GM18499 (cell line): ENCODE data around the gene PUS3.

Source experiments
- ATAC-seq: cut with Tn5 transposase; IDR thresholded peaks from one replicate; pipeline ENCODE4 v1.9.1; 2021; ENCODE audit warnings: moderate number of reproducible peaks; ENCODE audit not compliant: insufficient read depth, unreplicated experiment

Gene PUS3

DNA sequence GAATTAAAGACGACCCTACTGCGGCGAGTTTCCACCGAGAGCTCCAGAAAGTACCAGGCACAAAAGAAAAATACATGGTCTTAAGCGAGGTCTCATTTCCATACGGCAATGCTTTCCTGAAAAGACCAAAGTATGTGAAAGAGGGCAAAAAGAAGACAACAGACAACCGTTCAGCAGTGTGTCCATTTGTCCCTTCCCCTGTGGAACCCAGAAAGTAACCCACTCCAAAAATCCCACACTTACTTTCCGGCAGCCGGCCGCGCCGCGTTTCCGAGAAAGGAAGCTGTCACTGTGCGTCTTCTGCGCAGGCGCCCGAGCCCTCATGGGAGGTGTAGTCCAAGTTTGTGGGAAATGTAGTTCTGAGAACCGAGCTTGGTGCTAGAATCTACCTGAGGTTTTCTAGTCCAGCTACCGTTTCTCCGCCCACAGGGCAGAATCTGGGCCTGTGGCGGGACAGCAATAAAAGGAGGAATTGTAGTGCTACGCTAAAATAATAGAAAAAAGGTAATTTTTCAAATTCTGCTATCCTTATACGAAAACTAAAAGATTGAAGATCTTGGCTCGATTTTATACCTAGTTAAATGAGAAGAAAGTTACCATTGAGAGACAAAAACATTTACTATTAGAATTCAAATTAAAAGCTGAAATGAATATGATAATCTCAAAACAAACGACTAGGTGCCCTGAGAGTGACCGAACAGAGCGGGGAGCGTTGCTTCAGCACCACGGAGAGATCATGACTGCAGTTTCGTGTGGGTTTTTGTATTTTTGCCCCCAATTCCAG is at the start of gene PUS3:
TSS of gene PUS3 (minus strand) at position 280 of the 784 bp plus-strand sequence. CDS start 6,922 bp downstream, outside the sequence.
- peak; percentile 79 for ATAC-seq

DNA sequence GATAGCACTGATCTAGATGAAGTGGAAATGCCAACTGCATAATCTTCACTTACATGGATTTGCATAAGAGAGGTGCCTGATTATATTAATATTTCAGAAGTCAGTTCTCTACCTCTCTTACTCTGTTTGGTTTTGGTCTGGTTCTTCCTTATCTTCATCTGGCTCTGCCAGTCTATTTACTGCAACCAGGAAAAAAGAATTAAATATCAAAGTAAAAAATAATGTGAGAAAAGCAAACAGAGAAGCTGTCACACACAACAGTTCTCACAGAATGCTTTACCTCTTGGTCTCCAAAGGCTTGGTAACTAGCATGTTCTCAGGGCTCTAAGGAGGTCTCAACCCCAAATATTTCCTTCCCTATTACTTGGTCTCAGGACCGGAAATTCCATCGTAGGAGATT is 49.6 kb upstream of the PUS3 start:
- ATAC-seq, result no peak

DNA sequence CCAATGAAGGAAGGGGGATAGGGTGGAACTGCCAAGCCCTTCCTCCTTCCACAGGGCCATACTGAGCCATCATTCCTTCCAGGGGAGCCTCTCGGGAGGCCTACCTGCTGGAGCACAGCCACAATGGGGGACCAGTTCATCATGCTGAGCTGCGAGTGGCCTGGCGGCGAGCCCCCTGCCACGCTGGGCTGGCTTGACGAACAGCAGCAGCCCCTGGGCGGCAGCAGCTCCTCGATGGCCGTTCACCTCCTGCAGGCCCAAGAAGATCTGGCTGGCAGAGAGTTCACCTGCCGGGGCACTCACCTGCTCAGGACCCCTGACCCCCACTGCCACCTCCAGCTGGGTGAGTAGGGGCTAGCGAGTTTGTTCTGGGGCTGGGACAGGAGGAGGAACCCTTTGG is 48.7 kb upstream of the PUS3 start:
- ATAC-seq, result no peak

DNA sequence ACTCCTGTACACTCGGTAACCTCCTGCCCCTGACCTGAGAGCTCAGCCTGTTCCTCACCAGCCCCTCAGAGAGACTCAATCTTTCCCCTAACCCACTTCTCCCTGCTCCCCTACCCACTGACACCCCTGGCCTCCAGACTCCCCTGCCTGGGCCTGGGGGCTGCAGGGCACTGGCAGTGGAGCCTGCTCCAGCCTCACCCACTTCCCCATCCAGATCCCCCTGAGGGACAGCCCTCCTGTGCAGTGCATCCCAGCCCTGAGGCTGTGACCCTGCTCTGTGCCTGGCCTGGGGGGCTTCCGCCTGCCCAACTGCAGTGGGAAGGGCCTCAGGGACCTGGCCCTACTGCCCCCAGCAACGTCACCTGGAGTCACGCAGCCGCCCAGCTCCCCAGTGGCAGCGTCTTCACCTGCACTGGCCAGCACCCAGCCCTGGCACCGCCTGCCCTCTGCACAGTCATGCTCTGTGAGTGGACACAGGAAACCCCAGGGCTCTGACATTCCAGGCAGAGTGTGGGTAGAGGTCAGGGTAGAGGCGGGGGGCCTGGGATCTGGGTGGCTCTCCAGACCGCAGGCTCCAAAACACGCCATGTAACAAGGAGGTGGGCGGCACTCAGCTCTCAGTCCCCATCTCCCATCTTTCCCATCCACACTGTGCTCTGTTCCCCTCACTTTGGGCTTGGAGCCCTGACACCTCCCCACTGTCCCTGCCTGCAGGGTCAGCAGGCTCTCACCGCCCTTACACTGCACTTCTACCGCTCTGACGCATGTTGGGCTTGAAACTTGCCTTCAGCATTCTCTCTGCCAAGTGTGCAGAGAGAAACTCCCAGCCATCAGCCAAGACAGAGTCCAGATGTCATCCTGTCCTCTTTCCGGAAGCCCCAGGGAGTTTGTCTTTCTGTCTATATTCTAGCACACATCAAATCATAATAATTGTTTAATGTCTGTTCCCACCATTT is 48.0 kb upstream of the PUS3 start:
- ATAC-seq, result no peak

DNA sequence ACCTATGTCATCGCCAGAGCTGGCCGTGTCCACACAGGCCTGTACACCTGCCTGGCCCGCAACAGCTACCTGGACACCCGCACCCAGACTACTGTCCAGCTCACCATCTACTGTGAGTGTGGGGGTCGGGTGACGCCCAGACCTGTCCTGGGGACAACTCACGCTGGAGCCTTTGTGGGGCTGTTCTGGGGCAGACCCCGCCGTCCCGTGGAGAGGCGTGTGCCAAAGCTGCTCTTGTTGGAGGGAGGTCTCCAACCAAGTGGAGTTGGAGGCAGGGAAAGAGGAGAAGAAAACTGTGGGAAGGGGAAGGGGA is 47.1 kb upstream of the PUS3 start:
- ATAC-seq, result no peak

DNA sequence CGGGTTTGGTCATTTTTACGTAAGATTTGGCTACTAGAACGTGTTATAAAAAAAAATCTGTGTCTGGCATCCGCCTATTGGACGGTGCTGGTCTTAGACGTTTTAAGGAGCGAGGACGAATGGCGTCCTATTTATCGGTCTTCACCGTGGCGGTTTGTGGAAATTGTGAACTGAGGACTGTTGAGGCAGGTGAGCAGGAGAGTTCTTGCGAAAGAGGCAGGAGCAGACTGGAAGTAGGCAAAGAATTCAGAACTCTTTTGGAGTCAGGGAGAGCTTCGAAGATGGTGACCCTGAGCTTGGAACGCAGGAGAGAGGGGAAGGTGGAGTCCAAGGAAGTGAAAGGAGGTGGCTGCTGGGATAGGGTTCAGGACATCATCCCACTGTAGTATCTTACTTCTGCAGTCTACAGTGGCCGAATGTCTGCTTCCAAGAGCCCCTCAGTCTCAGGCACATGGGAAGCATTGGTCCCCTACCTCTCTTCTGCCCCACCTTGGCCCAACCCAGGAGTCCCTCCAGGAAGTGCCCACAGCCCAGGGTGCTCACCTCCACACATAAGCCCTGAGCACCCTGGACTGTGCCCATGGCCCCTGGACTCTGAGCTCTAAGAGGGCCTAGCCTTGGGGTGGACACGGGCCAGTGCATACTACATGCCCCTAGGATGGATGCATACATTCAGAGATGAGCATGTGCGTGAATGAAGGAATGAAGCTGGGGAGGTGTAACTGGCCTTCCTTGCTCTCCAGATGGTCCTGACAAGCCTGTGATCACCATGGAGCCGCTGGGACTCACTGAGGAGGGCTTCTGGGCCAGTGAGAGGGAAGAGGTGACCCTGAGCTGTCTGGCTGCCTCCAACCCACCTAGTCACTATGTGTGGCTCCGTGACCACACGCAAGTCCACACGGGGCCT is 46.5 kb upstream of the PUS3 start:
- ATAC-seq, result no peak

DNA sequence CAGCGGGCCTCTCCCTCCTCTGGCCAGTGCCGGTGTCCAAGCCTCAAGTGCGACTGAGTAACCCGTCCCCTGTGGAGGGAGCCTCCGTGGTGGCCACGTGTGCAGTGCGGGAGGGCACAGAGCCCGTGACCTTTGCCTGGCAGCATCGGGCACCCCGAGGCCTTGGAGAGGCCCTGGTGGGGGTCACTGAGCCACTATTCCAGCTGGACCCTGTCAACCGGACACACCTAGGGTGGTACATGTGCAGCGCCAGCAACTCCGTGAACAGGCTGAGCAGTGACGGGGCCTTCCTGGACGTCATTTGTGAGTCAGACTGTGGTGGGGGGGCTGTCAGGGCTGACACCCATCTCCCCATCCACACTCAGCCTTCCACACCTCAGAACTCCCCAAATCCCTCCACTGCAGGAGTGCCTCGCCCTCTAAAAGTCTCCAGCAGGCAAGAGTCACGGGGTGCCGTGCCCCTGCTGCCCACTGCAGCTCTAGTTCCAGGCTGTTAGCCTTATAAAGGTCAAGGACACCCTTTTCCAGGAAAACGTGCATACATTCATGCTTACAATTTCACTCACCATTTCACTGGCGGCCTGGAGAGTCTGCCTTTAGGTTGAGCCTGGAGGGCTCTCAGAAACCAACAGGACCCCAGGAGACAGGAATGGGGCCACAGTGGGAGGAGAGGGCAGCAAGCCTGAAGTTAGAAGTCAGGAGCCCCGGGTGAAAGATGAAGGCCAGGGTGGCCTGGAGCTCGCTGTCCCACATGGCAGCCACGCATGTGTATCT is 45.5 kb upstream of the PUS3 start:
- no peak for ATAC-seq

DNA sequence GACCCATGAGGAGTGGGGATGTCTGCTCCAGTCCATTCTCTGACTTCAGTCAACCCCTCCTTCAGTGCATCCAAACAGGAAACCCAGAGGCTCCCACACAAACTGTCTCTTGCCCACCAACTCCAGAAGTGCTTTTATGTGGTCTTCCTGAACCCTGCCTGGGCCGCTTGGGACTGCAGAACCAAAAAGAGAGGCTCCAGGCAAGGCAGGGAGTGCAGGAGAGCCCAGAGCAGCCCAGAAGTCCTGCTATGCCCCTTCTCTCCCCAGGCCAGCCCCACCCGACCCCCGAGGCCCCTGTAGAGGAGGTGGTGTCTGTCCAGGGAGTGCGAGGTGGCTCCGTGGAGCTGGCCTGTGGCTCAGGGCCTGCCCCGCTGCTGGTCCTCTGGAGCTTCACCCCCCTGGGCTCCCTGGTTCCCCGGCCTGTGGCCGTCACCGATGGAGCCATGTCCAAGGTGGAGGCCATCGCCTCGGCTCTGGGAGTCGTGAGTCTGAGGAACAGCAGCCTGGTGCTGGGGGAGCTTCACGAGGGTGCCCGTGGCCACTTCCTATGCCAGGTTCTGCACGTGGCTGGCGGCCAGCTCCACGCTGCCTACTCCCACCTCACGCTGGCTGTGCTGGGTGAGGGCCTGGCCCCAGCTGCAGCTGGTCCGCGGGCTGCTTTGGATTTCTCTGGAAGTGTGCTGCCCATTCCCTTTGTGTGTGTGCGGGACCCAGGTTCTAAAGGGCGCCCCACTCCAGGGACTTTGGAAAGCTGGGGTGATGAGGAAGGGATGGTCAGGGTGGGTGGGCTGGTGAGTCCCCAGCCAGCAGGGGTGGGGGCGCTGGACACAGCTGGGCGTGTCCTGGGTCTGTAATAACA is 44.6 kb upstream of the PUS3 start:
- no peak for ATAC-seq

DNA sequence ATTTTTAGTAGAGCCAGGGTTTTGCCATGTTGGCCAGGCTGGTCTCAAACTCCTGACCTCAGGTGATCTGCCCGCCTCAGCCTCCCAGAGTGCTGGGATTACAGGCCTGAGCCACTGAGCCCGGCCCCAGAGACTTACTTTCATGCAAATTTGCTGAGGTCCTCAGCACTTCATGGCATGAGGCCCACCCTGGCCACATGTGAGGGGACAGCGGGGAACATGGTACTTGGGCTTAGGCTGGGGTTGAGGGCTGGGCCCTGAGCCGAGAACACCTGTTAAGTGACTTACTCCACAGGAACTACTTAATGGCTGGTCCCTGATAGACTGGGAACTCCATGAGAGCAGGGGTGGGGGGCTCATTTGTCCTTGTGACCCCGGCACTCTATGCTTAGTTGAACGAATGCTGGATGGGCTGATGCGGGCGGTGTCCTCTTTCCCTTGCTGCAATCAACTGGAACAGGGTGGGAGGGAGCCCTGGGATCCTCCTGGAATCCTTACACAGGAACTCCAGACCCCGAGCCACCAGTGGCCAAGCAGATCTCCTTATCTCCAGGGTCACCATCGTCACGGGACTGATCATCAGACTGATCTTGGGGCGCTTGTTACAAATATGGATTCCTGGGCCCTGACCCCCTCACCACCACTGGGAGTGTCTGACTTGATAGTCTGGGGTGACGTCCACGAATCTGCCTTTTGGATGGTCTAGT is 43.9 kb upstream of the PUS3 start:
- no peak for ATAC-seq

- no peak for ATAC-seq
Measured at GRCh38 chr11:125945797-125946520, 43.0 kb upstream of the PUS3 start, which contains the start of gene VSIG10L2. TSS of gene VSIG10L2 (plus strand) at chr11:125946044. CDS start at chr11:125946056, 12 bp downstream.

DNA sequence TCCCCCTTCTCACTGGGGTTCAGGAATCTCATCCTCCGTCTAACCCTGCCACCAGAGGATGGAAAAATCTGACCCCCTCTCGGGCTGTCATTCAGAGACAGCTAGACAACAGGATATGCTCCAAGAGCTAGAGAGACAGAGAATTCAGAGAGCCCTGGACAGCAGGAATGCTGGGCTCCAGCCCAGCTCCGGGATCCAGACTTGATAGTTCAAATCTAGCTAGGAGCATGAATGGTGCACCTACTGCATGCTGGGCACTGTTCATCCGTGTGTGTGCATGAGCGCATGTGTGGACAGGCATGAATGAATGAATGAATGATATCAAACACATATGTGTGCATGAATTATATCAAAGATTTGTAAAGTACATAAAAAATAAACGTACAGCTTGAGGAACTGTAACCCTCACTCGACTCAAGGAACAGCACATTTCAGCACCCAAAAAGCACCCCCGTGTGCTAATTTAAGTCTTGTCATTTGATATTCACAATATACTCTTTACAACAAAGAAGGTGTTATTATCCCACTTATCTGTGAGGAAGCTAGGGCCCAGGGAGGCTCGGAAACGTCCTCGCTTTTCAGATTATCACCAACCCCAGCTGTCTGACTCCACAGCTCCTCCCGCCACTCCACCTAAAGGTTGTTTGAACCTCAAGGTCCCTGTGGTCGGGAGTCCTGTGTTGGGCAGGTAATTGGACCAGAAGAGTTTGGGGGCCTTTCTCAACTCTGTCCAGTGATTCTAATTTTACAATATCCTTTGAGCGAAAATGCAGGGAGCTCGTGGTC is 42.2 kb upstream of the PUS3 start:
- no peak for ATAC-seq

- ATAC-seq, result no peak
Measured at GRCh38 chr11:125944350-125945010, 41.5 kb upstream of the PUS3 start.

DNA sequence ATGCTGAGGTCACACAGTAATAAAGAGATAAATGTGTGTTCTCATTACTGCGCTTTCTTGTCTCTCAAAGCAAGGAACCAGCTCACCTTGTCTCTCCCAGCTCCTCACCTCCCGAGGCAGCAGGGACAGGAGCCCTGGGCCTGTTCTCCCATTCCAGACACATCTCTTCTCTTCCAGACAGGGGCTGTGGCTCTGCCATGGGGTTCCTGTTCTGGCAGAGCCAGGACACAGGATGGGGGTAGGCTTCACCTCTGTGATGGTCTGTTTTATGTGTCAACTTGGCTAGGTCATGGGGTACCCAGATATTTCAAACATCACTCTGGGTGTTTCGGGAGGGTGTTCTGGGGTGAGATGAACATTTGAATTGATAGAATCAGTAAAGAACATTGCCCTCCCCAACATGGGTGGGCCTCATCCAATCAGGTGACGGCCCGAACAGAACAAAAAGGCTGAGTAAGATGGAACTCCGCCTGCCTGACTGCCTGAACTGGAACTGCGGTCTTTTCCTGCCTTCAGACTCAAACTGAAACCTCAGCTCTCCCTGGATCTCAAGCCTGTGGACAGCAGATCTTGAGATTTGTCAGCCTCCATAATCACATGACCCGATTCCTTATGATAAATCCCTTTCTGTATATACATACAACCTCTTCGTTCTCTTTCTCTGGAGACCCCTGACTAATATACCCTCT is 40.8 kb upstream of the PUS3 start:
- ATAC-seq, result no peak

GRCh38 chr11:125942771-125943428 is 39.9 kb upstream of the PUS3 start:
- no peak for ATAC-seq
